Measurements from ENCODE around the gene CPSF4L.

Gene CPSF4L

GRCh38 chr17:73209436-73209835 is 52.2 kb downstream of the CPSF4L start:
- Histone ChIP-seq H3K36me3 (ENCODE audit: insufficient read depth, insufficient read length, low read length) (peaks cover 55% of the 10 kb centered on the region), H3K4me1 (ENCODE audit: insufficient read depth, insufficient read length) (no peaks in the 10 kb centered on the region), H3K9ac (ENCODE audit: insufficient read length, low read depth) (no peak overlapping the region), H3K27me3 (ENCODE audit: insufficient read depth, insufficient read length) (no peaks in the 10 kb centered on the region), H3K4me3 (ENCODE audit: insufficient read length, low read depth) (no peak overlapping the region), H3K9me3 (ENCODE audit: insufficient read depth, low read length) (no peaks in the 10 kb centered on the region)
- DNase-seq (ENCODE audit: low read depth, low spot score), result no peak
- no peak for TF ChIP-seq ZNF274 (IDR thresholded peaks at IDR 0.05; ENCODE audit: low read depth, low read length)
- no peak for TF ChIP-seq SUZ12 (IDR thresholded peaks at IDR 0.05; ENCODE audit: extremely low read depth, insufficient read depth, insufficient read length)

- Histone ChIP-seq H3K9me3 (ENCODE audit: insufficient read depth, low read length) (no peaks in the 10 kb centered on the region), H3K4me3 (ENCODE audit: insufficient read length, low read depth) (no peak overlapping the region), H3K36me3 (ENCODE audit: insufficient read depth, insufficient read length, low read length) (peaks cover 66% of the 10 kb centered on the region), H3K9ac (ENCODE audit: insufficient read length, low read depth) (no peak overlapping the region), H3K27me3 (ENCODE audit: insufficient read depth, insufficient read length) (no peaks in the 10 kb centered on the region), H3K4me1 (ENCODE audit: insufficient read depth, insufficient read length) (no peaks in the 10 kb centered on the region)
- no peak for DNase-seq (ENCODE audit: low read depth, low spot score)
- no peak for TF ChIP-seq SUZ12 (IDR thresholded peaks at IDR 0.05; ENCODE audit: extremely low read depth, insufficient read depth, insufficient read length)
- no peak for TF ChIP-seq ZNF274 (IDR thresholded peaks at IDR 0.05; ENCODE audit: low read depth, low read length)
- TF ChIP-seq YY1 (IDR thresholded peaks at IDR 0.05; ENCODE audit: insufficient read depth, insufficient read length), result no peak
Measured at GRCh38 chr17:73208139-73208827, 53.4 kb downstream of the CPSF4L start.

DNA sequence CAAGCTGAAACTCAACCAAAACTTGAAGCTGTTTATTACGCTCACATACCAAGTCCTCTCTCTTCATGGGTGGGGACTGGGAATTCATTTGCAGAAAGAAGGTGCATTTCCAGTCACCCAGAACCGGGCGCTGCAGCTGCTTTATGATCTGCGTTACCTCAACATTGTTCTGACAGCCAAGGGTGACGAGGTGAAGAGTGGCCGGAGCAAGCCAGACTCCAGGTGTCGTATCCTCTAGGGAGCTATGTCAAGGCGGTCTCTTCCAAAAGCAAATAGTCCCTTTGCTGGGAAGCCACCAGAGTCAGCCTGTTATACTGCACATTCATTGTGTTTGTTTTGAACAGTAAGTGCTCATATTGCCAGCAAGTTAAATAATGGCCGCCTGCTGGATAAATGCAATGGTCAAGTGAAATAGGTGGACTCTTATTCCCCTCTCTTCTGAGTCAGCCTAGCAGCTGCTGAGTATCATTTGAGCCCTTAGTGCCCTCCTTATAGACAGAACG is 56.2 kb downstream of the CPSF4L start:
- H3K4me1 ChIP-seq (ENCODE audit: insufficient read depth, insufficient read length), result no peaks in the 10 kb centered on the region
- no peak for TF ChIP-seq ZNF274 (IDR thresholded peaks at IDR 0.05; ENCODE audit: low read depth, low read length)
- no peak for TF ChIP-seq YY1 (IDR thresholded peaks at IDR 0.05; ENCODE audit: insufficient read depth, insufficient read length)
- TF ChIP-seq SUZ12 (IDR thresholded peaks at IDR 0.05; ENCODE audit: extremely low read depth, insufficient read depth, insufficient read length), result no peak
- H3K9me3 ChIP-seq (ENCODE audit: insufficient read depth, low read length), result no peaks in the 10 kb centered on the region
- H3K4me3 ChIP-seq (ENCODE audit: insufficient read length, low read depth), result no peak overlapping the region
- DNase-seq (ENCODE audit: low read depth, low spot score), result no peak
- H3K27me3 ChIP-seq (ENCODE audit: insufficient read depth, insufficient read length), result no peaks in the 10 kb centered on the region
- no peak overlapping the region for H3K9ac ChIP-seq (ENCODE audit: insufficient read length, low read depth)
- H3K36me3 ChIP-seq (ENCODE audit: insufficient read depth, insufficient read length, low read length), result peaks cover 92% of the 10 kb centered on the region

- Histone ChIP-seq H3K4me3 (ENCODE audit: insufficient read length, low read depth) (no peak overlapping the region), H3K36me3 (ENCODE audit: insufficient read depth, insufficient read length, low read length) (peaks cover 97% of the 10 kb centered on the region), H3K4me1 (ENCODE audit: insufficient read depth, insufficient read length) (no peaks in the 10 kb centered on the region), H3K9ac (ENCODE audit: insufficient read length, low read depth) (no peak overlapping the region), H3K27me3 (ENCODE audit: insufficient read depth, insufficient read length) (no peaks in the 10 kb centered on the region), H3K9me3 (ENCODE audit: insufficient read depth, low read length) (no peaks in the 10 kb centered on the region)
- no peak for DNase-seq (ENCODE audit: low read depth, low spot score)
- no peak for TF ChIP-seq SUZ12 (IDR thresholded peaks at IDR 0.05; ENCODE audit: extremely low read depth, insufficient read depth, insufficient read length)
- no peak for TF ChIP-seq YY1 (IDR thresholded peaks at IDR 0.05; ENCODE audit: insufficient read depth, insufficient read length)
Measured at GRCh38 chr17:73203788-73204479, 57.7 kb downstream of the CPSF4L start.

- no peak overlapping the region for H3K9ac ChIP-seq (ENCODE audit: insufficient read length, low read depth)
- TF ChIP-seq ZNF274 (IDR thresholded peaks at IDR 0.05; ENCODE audit: low read depth, low read length), result no peak
- no peak for TF ChIP-seq SUZ12 (IDR thresholded peaks at IDR 0.05; ENCODE audit: extremely low read depth, insufficient read depth, insufficient read length)
- TF ChIP-seq YY1 (IDR thresholded peaks at IDR 0.05; ENCODE audit: insufficient read depth, insufficient read length), result no peak
- H3K27me3 ChIP-seq (ENCODE audit: insufficient read depth, insufficient read length), result no peaks in the 10 kb centered on the region
- H3K4me3 ChIP-seq (ENCODE audit: insufficient read length, low read depth), result no peak overlapping the region
- H3K9me3 ChIP-seq (ENCODE audit: insufficient read depth, low read length), result no peaks in the 10 kb centered on the region
- H3K4me1 ChIP-seq (ENCODE audit: insufficient read depth, insufficient read length), result no peaks in the 10 kb centered on the region
- no peak for DNase-seq (ENCODE audit: low read depth, low spot score)
- peaks cover 97% of the 10 kb centered on the region for H3K36me3 ChIP-seq (ENCODE audit: insufficient read depth, insufficient read length, low read length)
Measured at GRCh38 chr17:73203135-73203787, 58.4 kb downstream of the CPSF4L start.

- Histone ChIP-seq H3K27me3 (ENCODE audit: insufficient read depth, insufficient read length) (no peaks in the 10 kb centered on the region), H3K9ac (ENCODE audit: insufficient read length, low read depth) (no peak overlapping the region), H3K4me1 (ENCODE audit: insufficient read depth, insufficient read length) (no peaks in the 10 kb centered on the region), H3K36me3 (ENCODE audit: insufficient read depth, insufficient read length, low read length) (peaks cover 99% of the 10 kb centered on the region), H3K4me3 (ENCODE audit: insufficient read length, low read depth) (no peak overlapping the region), H3K9me3 (ENCODE audit: insufficient read depth, low read length) (no peaks in the 10 kb centered on the region)
- DNase-seq (ENCODE audit: low read depth, low spot score), result no peak
- TF ChIP-seq ZNF274 (IDR thresholded peaks at IDR 0.05; ENCODE audit: low read depth, low read length), result no peak
- TF ChIP-seq YY1 (IDR thresholded peaks at IDR 0.05; ENCODE audit: insufficient read depth, insufficient read length), result no peak
- no peak for TF ChIP-seq SUZ12 (IDR thresholded peaks at IDR 0.05; ENCODE audit: extremely low read depth, insufficient read depth, insufficient read length)
Measured at GRCh38 chr17:73201215-73202069, 60.2 kb downstream of the CPSF4L start.
